B cell (primary cell): ENCODE measurements around the gene METTL23. TPM values are rescaled to one million over a fixed set of nuclear protein-coding genes. Genes with fewer than 3 reads are reported as not detected.
"Not testable (repeated sequence)": the region's sequence is repeated elsewhere in the genome, so short reads cannot be mapped to it uniquely, and the experiment has no call there.

Experiments
- ATAC-seq: fragments of 200-7000 bp; cut with Tn5 transposase; one replicate; pipeline ENCODE4 v1.10.0; 2021; ENCODE audit warnings: low read depth, mild to moderate bottlenecking, moderate number of reproducible peaks, moderate library complexity
- CTCF ChIA-PET: fragments of 350-600 bp; sonication (Branson Sonifier 250); formaldehyde crosslinking; loops from one replicate; lab custom pipeline; 2021; ENCODE audit warnings: antibody characterized with exemption, inconsistent platforms; lab: Charles Lee
- POLR2A ChIA-PET: fragments of 350-600 bp; sonication (Branson Sonifier 250); formaldehyde crosslinking; loops from one replicate; lab custom pipeline; 2021; ENCODE audit warnings: antibody characterized with exemption; lab: Charles Lee
- DNase-seq: peaks from one replicate; pipeline ENCODE4 v3.0.0; 2013
- H2AFZ ChIP-seq: 2 replicates; pipeline ENCODE4 v1.6.1; 2012; ENCODE audit warnings: mild to moderate bottlenecking, low read depth, low read length; ENCODE audit not compliant: insufficient read depth, poor library complexity, severe bottlenecking
- H3K27ac ChIP-seq, 2 donors: 1 replicate in 1 of 2; 2 replicates in 1 of 2; pipeline ENCODE4 v1.5.1; 2012 to 2013; ENCODE audit warnings: low read length in 2 of 2, mild to moderate bottlenecking in 2 of 2, moderate library complexity in 1 of 2
- H3K27me3 ChIP-seq, 4 experiments: fragments of 200-600 bp in 1 of 4; sonication (generic) in 1 of 4; replicated peaks in 1 of 4; 1 replicate in 2 of 4; 2 replicates in 2 of 4; pipeline versions ENCODE4 v1.6.1 to v1.7.0; 2013 to 2016; ENCODE audit warnings: low read length in 3 of 4, mild to moderate bottlenecking in 2 of 4, mixed read lengths in 1 of 4, moderate library complexity in 1 of 4; ENCODE audit not compliant: insufficient read depth in 4 of 4, control insufficient read depth in 3 of 4; ENCODE audit errors: control extremely low read depth in 1 of 4
- H3K36me3 ChIP-seq, 2 experiments: replicated peaks in 1 of 2; 1 replicate in 1 of 2; 2 replicates in 1 of 2; pipeline versions ENCODE4 v1.6.1 to v1.7.1; 2013; ENCODE audit warnings: low read length in 1 of 2; ENCODE audit not compliant: insufficient read depth in 2 of 2, control insufficient read depth in 1 of 2; ENCODE audit errors: control extremely low read depth in 1 of 2, extremely low read depth in 1 of 2
- H3K4me1 ChIP-seq, 2 donors: fragments of 200-600 bp in 1 of 2; sonication (generic) in 1 of 2; 1 replicate in 1 of 2; 2 replicates in 1 of 2; pipeline versions ENCODE4 v1.5.1 to v1.6.1; 2013 to 2017; ENCODE audit warnings: low read length in 2 of 2; ENCODE audit not compliant: control insufficient read depth in 2 of 2, insufficient read depth in 2 of 2
- H3K4me2 ChIP-seq: replicated peaks from 2 replicates; pipeline ENCODE3; 2012; ENCODE audit warnings: mild to moderate bottlenecking, low read depth, low read length; ENCODE audit not compliant: poor library complexity, severe bottlenecking
- H3K4me3 ChIP-seq, 5 experiments: fragments of 200-600 bp in 1 of 5; sonication (generic) in 1 of 5; 1 replicate in 3 of 5; 2 replicates in 2 of 5; pipeline versions ENCODE4 v1.5.1 to v1.7.0; 2011 to 2016; ENCODE audit warnings: low read length in 4 of 5, mild to moderate bottlenecking in 4 of 5, low read depth in 2 of 5, control low read depth in 1 of 5, moderate library complexity in 1 of 5; ENCODE audit not compliant: insufficient read depth in 1 of 5; ENCODE audit errors: control extremely low read depth in 1 of 5, extremely low read depth in 1 of 5
- H3K79me2 ChIP-seq: fragments of 200-600 bp; sonication (generic); one replicate; pipeline ENCODE4 v1.6.0; 2016; ENCODE audit warnings: low read length; ENCODE audit not compliant: control insufficient read depth, insufficient read depth
- H3K9ac ChIP-seq: fragments of 200-600 bp; sonication (generic); 2 replicates; pipeline ENCODE4 v1.6.1; 2017; ENCODE audit warnings: mild to moderate bottlenecking, low read length, moderate library complexity
- H3K9me3 ChIP-seq, 3 donors: one replicate each; pipeline versions ENCODE4 v1.6.1 to v1.7.1; 2013; ENCODE audit warnings: low read length in 2 of 3; ENCODE audit not compliant: control insufficient read depth in 2 of 3, insufficient read depth in 1 of 3; ENCODE audit errors: control extremely low read depth in 1 of 3
- H4K20me1 ChIP-seq: 2 replicates; pipeline ENCODE4 v1.6.0; 2012; ENCODE audit warnings: mild to moderate bottlenecking, low read length; ENCODE audit not compliant: insufficient read depth, control insufficient read depth, poor library complexity, severe bottlenecking
- H3K27ac Mint-ChIP-seq: one replicate; pipeline ENCODE4 v1.8.0; 2021; ENCODE audit warnings: mixed read lengths
- H3K27me3 Mint-ChIP-seq: one replicate; pipeline ENCODE4 v1.8.0; 2021; ENCODE audit warnings: mixed read lengths
- H3K4me1 Mint-ChIP-seq: one replicate; pipeline ENCODE4 v1.8.0; 2021; ENCODE audit warnings: mixed read lengths
- H3K4me3 Mint-ChIP-seq: one replicate; pipeline ENCODE4 v1.8.0; 2021; ENCODE audit warnings: mixed read lengths
- H3K9me3 Mint-ChIP-seq: one replicate; pipeline ENCODE4 v1.8.0; 2022; ENCODE audit warnings: mixed read lengths; ENCODE audit not compliant: insufficient read depth
- EZH2 ChIP-seq: IDR thresholded peaks from 2 replicates; pipeline ENCODE4 v1.6.1; 2012; ENCODE audit warnings: borderline replicate concordance, low read depth, mild to moderate bottlenecking, moderate library complexity, low read length; ENCODE audit not compliant: insufficient read depth, poor library complexity, severe bottlenecking
- WGBS: methylation state at CpG from one replicate; pipeline ENCODE4 v1.1.5; 2013; ENCODE audit warnings: missing lambda C conversion rate; ENCODE audit not compliant: insufficient coverage; 5-methylcytosine and 5-hydroxymethylcytosine counted together
- intact Hi-C: fragments of 100-400 bp; cut with micrococcal nuclease; formaldehyde crosslinking; loops from one replicate; pipeline ENCODE4 v1.10.0; 2022
- polyA plus RNA-seq: library from polyadenylated mRNA; depleted of rRNA; stranded (reverse); fragments of >200 nt; gene quantifications from 2 replicates; pipeline ENCODE4 v1.2.3, GENCODE V29; 2012
- total RNA-seq, 2 donors: library from RNA; stranded (reverse); fragments of 120-200 nt in 1 of 2; gene quantifications; 1 replicate in 1 of 2; 2 replicates in 1 of 2; pipeline versions ENCODE4 v1.2.3 to v1.2.4, GENCODE V29; 2013 to 2022
- TF ChIP-seq, protein P1 (sequence below): fragments of 200-600 bp; IDR thresholded peaks from one replicate; pipeline ENCODE4 v1.8.0; 2022; ENCODE audit warnings: antibody characterized with exemption, mild to moderate bottlenecking

METTL23 gene
- total and polyA plus RNA-seq, 2 donors (not counting 1 experiment from before 2014, with no cell fraction given): 64.0 to 68.1 TPM

DNA sequence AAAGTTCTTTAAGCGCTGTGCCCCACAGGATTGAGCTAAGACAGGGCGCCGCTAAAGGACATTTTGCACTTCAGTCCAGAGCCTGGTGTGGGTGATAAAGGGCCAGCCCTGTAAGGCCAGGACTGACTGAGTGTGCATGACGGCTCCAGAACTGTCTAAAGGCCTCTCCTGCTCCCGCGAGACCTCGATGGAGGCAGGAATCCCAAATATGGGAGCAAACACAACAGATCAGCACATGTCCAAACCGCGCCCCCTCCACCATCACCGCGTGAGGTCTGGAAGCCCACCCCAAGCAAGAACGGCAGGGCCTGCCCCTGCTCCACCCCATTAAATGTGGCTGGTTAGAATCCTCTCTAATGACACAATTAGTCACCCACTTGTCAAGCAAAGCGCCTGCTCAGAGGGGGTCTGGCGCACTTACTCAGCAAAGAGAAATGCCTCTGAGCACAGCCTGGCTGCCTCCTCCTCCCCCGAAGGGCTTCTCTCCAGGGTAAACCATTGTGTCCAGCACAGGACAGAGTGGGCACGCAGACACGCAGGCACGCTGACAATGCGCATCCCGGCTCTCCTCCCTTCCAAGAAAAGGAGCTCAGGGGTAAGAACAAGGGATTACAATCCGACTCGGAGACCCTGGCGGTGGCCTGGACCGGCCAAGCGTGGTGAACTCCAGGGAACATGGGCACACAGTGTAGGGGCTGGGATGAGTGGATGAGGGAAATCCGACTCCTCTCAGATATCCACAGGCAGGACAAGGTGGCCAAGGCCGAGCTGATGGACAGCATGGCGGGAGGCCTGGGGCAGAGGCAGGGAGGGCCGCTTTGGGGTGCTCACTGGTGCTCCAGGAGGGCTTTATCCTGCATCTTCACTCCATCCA is 17.3 kb upstream of the METTL23 start:
- Histone ChIP-seq H3K79me2 (peaks cover 17% of the 10 kb centered on the region), H3K36me3 (peaks cover 3 to 6% of the 10 kb centered on the region in 2 experiments), H2AFZ (peak overlapping the region; percentile 81), H3K27ac (no peak overlapping the region), H3K9ac (no peak overlapping the region), H3K9me3 (no peaks in the 10 kb centered on the region), H3K4me3 (no peak overlapping the region), H3K4me2 (peak overlapping the region; percentile 85), H3K27me3 (no peaks in the 10 kb centered on the region), H3K4me1 (peaks cover 11 to 14% of the 10 kb centered on the region in 2 donors), H4K20me1 (peaks cover 6% of the 10 kb centered on the region)
- POLR2A ChIA-PET: no interaction called here
- intact Hi-C loops: no loop called here
- 98% methylated on average over 23 of the region's 29 CpGs for WGBS
- no peak for ATAC-seq
- H3K4me3 Mint-ChIP-seq: peak overlapping the region; percentile 81
- CTCF ChIA-PET: no interaction called here
- TF ChIP-seq, protein P1, sequence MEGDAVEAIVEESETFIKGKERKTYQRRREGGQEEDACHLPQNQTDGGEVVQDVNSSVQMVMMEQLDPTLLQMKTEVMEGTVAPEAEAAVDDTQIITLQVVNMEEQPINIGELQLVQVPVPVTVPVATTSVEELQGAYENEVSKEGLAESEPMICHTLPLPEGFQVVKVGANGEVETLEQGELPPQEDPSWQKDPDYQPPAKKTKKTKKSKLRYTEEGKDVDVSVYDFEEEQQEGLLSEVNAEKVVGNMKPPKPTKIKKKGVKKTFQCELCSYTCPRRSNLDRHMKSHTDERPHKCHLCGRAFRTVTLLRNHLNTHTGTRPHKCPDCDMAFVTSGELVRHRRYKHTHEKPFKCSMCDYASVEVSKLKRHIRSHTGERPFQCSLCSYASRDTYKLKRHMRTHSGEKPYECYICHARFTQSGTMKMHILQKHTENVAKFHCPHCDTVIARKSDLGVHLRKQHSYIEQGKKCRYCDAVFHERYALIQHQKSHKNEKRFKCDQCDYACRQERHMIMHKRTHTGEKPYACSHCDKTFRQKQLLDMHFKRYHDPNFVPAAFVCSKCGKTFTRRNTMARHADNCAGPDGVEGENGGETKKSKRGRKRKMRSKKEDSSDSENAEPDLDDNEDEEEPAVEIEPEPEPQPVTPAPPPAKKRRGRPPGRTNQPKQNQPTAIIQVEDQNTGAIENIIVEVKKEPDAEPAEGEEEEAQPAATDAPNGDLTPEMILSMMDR: no peak
- TF ChIP-seq EZH2: no peak
- H3K27me3 Mint-ChIP-seq: no peaks in the 10 kb centered on the region
- H3K27ac Mint-ChIP-seq: peak overlapping the region; percentile 56
- no peaks in the 10 kb centered on the region for H3K9me3 Mint-ChIP-seq
- H3K4me1 Mint-ChIP-seq: peaks cover 14% of the 10 kb centered on the region
- no peak for DNase-seq

DNA sequence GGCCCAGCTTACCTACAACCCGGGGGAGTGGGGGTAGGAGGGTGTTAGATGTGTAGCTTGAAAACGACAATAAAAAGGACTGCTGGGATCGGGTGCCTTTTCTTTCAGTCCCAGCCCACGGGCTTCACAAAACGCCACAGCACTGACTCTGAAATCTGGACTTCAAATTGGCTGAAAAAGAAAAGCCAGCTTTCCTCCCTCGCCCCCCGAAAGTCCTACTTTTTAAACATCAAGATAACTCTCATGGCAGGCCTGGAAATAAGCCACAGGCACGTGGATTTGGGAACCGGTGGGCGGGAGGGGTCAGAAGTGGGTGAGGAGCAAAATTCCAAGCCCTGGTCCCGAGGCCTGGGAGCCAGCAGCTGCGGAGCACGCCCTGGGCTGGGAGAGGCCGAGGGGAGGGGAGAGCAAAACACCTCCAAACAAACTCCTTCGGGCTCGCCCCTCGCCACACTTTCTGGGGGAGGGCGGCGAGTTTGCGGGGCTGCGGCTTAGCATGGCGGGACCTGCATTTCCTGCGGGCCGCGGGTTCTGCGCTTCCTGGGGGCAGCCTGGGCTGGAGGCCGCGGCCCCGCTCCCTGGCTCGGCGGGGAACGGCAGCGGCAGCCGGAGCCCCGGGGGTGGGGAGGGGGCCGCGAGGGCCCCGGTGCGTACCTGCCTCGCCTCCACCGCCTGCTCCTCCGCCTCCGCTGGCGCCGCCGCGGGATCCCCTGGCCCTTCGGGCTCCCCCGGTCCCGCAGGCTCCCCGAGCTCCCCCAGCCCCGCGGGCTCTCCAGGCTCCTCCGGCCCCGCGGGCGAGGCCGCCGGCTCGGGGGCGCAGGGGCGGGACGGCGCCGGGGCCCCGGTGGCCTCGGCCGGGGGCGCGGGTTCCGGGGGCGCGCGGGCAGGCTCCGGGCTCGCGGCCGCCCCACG is 16.4 kb upstream of the METTL23 start:
- DNase-seq (peak; percentile 43), ATAC-seq (peak; percentile 23)
- POLR2A ChIA-PET, H3K27ac ChIP-seq, H3K27me3 ChIP-seq, H3K9me3 ChIP-seq, H3K27ac Mint-ChIP-seq, H3K36me3 ChIP-seq, H3K9me3 Mint-ChIP-seq, H3K27me3 Mint-ChIP-seq: not testable (repeated sequence)
- Histone ChIP-seq H2AFZ (peak overlapping the region; percentile 81), H4K20me1 (peaks cover 12% of the 10 kb centered on the region), H3K9ac (peak overlapping the region; percentile 55), H3K4me2 (peak overlapping the region; percentile 85), H3K79me2 (peaks cover 21% of the 10 kb centered on the region), H3K4me3 (peak overlapping the region in 3 of 5 experiments; percentile 52 to 56 (median 54)), H3K4me1 (peaks cover 17 to 22% of the 10 kb centered on the region in 2 donors)
- peaks cover 18% of the 10 kb centered on the region for H3K4me1 Mint-ChIP-seq
- peak overlapping the region; percentile 81 for H3K4me3 Mint-ChIP-seq
- intact Hi-C loops: loop anchor here (2.0 to 5.0 kb wide), 3 partner anchors 17 to 153 kb away; partner anchors contain the start of genes JMJD6 and METTL23
- 8% methylated on average over 26 of the region's 79 CpGs for WGBS
- CTCF ChIA-PET: interaction anchor here (0.9 to 7.4 kb wide), 2 partner anchors 152 to 187 kb away, joined by 3 to 40 read pairs; no protein-coding TSS in a partner anchor
